ENCODE data around the gene LRRC8B.

LRRC8B gene

GRCh38 chr1:89548122-89548857, 23.7 kb downstream of the LRRC8B start:
- DNase-seq, result no peak

DNA sequence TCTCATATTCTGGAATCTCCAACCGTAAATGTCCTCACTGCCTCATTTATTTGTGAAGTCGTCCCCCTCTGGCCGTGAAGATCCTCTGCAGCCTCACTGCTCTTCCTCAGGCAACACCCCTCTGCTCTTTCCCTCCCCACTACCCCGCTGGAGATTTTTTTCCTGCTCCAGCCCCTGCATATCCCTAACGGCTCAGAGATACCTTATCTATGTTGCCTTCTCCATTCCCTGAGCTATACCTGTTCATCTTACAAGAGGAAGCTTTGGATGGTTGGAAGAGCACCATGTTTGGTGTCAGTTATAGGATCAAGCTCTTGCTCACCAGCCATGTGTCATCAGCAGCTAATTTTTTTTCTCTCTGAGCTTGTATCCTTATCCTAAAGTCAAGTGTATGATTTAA, 26.4 kb downstream of the LRRC8B start:
- DNase-seq, result no peak

DNA sequence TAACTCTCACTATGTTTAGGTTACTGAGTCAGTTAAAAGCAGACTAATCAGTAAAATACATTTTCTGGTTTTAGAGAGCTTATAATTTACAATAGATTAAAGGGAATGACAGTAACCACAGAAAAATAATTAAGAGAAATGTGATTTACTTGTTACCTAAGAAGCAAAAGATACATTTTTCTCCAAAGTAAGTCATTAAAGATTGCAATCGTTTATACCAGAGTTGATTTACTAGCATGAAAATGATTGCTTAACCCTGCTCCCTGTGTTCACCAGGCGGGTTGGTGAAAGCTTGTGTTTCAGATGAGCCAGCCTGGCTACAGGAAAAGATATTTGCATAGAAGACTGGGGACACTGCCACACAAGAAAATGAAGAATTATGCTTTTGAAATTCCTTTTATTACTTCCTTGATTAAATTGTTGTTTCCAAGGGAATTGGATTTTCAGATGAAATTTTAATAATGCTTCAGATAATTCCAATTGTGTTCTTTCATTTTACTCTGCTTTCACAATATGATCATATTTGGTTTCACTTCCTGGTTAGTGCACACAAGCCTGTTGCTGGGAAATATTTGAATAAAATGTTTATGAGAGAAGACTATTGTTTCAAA, 27.9 kb downstream of the LRRC8B start:
- peak; percentile 76 for DNase-seq

DNA sequence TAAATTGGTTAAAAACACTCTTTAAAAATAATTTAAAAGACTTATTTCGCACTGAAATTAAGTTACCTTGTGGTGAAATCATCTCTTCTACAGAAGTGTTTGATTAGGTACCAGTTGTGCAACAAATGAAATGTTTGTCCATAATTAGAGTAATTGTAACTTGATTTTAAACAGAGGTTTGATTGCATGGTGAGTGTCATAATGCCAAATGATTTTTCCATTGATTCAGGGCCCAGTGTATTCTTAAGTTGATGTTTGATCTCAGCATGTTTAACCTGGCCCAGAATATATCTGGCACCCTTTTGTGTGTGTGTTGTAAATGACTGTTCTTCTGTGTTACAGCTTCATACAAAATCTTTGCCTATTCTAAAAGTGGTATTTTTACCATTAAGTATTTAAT, 28.5 kb downstream of the LRRC8B start:
- DNase-seq, result no peak

GRCh38 chr1:89555550-89555949, 30.9 kb downstream of the LRRC8B start:
- DNase-seq, result peak; percentile 55

- peak; percentile 48 for DNase-seq
Measured at GRCh38 chr1:89556726-89557444, 32.3 kb downstream of the LRRC8B start.

GRCh38 chr1:89557445-89557825, 32.8 kb downstream of the LRRC8B start:
- no peak for DNase-seq

DNA sequence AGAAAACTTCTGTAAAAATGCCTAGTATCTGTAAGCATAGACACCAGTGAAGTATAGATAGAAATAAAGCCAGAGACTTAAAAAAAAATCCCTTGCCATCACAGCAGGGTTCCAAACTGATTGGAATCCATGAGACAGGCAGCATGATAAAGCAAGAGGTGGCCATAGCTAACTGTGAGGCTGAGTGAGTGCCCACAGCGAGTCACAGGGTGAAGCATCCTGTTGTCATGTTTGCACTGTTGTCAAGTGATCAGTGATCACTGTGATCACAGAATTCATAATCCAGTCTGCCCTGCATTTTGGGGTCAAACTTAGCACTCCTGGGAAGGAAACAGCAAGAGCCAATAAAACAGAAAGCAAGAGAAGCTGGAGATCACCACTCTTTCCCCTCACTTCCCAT, 33.3 kb downstream of the LRRC8B start:
- DNase-seq, result no peak

- no peak for DNase-seq
Measured at GRCh38 chr1:89563957-89564604, 39.5 kb downstream of the LRRC8B start.

GRCh38 chr1:89565521-89565920, 40.9 kb downstream of the LRRC8B start:
- no peak for DNase-seq

DNA sequence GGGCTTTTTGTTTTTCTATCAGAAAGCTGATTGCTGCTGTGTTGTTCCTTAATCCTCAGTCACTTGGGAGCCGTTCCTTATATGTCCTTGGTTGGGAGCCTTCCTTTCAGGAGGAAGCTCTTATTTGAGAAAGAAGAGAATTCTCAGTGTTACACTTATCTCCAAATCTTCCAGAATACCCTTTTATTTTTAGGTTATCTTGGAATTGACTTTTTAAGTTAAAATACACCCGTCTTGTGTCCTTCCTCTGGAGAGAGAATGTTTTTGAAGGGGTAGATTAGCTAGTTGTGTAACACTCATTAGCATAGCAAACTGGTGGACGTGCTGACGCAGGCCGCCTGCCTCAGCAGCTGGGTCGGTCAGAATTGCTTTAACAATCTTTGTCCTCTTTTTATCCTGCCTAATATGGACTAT, 42.1 kb downstream of the LRRC8B start:
- peak; percentile 52 for DNase-seq

- no peak for DNase-seq
Measured at GRCh38 chr1:89567797-89568196, 43.2 kb downstream of the LRRC8B start.

DNA sequence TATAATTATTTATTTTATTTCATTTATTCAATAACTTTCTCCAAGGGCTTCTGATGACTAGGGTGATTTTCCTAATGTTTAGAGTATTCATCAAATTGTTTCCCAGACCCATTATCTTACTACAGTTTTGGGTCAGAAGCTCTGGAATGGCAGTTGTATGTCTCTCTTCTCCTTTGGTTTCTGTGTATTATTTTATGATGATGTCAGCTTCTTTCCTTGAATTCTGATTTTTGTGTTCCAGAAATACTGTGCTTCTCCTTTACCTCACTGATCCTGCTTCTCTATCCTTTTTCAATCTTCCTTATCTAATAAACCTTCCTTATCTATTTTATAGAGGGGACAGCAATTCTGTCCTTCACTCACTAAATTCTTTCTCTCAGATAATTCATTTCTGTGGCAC, 48.8 kb downstream of the LRRC8B start:
- DNase-seq, result no peak

DNA sequence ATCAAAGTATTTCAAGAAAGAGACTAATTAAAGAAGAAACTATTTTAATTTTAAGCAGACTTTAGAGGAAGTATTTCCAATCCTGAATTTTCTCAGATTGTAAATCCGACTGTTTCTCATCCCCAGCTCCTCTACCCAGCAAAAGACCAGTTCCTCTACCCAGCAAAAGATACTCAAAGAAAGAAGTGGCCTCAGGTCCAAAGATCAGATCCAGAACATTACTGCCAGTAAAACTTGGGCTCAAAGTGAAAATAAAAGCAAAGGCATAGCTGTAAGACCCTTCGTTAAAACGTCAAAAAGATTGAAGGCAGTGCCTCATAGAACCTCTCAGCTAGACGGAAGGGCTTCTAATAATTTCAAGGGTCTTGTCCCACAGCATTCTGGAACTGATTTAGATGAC, 50.0 kb downstream of the LRRC8B start:
- no peak for DNase-seq

GRCh38 chr1:89575207-89575606, 50.6 kb downstream of the LRRC8B start:
- DNase-seq, result no peak

GRCh38 chr1:89576013-89576412, 51.4 kb downstream of the LRRC8B start:
- DNase-seq, result no peak

DNA sequence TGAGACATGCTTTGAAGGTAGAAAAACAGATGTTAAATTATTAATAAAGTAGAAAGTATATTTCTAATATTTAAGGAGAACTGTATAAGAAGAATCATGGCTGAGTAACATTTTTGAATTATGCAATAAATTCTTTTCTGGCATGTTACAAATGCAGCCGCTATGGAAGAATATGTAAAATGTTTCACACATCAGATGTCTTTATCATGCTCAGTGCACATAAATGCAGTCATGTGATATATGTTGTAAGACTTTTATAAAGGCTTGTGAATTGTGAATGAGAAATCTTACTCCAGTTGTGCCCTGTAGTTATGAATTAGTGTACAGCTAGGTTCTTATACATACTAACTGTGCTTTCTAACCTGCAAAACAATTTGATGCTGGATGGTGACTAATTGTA, 53.5 kb downstream of the LRRC8B start:
- peak; percentile 32 for DNase-seq

DNA sequence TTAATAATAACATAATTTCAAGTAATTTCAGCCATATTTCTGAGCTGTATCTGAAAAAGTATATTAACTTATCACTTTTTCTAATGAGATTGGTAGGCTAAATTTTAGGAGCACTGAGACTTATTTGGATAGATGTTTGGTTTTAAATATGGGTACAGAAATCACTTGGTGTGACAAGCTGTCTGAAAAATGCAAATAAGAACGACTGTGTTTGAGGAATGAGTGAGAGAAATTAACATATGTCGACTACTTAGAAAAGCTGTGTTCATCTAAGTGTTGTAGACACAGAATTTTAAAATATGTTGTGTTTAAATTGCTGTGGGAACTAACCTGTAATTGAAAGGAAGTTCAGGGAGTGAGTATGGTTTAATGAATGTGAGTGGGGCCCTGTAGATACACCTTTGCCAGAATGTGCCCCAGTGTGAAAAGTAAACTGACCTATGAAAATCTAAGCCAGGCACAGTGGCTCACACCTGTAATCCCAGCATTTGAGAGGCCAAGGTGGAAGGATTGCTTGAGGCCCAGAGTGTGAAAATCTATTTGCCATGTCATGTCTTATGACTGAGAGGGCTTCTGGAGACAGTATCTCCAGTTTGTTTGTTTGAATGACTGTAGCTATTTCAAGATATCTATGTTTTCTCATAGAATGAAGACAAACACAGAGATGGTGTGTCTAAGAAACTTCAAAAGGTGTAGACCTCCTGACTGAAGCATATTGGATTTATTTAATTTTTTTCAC, 54.5 kb downstream of the LRRC8B start:
- no peak for DNase-seq

DNA sequence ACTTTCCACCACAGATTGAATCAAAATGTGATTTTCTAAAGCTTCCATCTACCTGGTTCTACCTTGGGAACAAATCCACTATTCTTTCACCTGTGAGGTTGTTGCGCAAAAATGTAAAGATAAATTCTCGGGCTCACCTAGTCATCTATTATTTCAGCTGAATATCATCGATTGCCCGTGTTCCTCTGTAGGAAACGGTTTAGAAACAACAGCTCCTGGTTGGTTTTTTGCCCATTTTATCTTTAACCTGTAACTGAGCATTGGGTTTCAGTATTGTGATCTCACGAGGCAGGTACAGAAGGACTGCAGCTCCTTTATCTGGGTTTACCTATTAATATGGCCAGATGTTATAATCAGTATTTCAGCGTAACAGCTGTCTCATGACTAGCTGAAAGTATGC, 55.4 kb downstream of the LRRC8B start:
- no peak for DNase-seq

GRCh38 chr1:89581859-89582258, 57.2 kb downstream of the LRRC8B start:
- no peak for DNase-seq

DNA sequence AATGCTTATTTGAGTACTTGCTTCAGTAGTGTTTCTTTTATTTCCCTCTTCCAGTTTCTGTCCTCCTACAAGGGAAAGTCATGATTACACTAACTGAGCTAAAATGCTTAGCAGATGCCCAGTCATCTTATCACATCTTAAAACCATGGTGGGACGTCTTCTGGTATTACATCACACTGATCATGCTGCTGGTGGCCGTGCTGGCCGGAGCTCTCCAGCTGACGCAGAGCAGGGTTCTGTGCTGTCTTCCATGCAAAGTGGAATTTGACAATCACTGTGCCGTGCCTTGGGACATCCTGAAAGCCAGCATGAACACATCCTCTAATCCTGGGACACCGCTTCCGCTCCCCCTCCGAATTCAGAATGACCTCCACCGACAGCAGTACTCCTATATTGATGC, 57.9 kb downstream of the LRRC8B start:
- DNase-seq, result peak; percentile 33

DNA sequence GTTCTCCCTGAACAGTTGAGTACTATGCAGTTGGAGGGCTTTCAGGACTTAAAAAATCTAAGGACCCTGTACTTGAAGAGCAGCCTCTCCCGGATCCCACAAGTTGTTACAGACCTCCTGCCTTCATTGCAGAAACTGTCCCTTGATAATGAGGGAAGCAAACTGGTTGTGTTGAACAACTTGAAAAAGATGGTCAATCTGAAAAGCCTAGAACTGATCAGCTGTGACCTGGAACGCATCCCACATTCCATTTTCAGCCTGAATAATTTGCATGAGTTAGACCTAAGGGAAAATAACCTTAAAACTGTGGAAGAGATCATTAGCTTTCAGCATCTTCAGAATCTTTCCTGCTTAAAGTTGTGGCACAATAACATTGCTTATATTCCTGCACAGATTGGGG, 59.6 kb downstream of the LRRC8B start:
- no peak for DNase-seq

DNA sequence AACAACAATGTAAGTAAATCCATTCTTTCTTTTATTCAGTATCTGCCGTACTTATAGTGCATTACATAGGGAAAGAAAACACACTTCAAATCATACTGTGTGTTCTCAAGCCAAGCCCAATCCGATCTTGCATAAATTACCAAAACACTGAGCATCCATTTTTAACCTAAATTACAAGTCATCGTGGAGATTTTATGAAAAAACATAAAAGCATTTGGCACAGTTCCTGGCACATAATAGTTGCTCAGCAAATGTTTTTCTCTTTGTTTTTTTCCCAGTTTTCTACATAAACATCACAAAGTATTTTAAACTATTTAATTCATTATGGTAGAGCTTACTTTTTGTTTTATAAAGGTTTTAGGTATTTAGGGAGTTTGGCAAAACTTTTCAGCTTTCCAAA, 60.2 kb downstream of the LRRC8B start:
- DNase-seq, result no peak
